ENCODE measurements around the gene GALNT11. TPM values are rescaled to one million over a fixed set of nuclear protein-coding genes. Genes with fewer than 3 reads are reported as not detected.

Gene GALNT11
- total and polyA plus RNA-seq, 2 of the 4 experiments (the other 2 are of a cell fraction): 24.4 to 29.3 TPM

Small RNA genes within 50 kb of the gene (microRNA-seq; reads per million reads assigned to microRNA genes)
- gene RF00017 (ENCODE audit: insufficient read depth, insufficient read length): not detected

Small RNA genes within 50 kb of the gene (small RNA-seq; reads per million reads assigned to genes)
- 0 reads per million in 5 experiments for gene RF00017

Other genes with a start within 250 kb of the GALNT11 start
- gene PRKAG2, start 148.6 kb upstream of the GALNT11 start, total RNA-seq (2012; rRNA removed): 15.4 and 25.6 TPM in 2 replicates
- 17.5 and 21.6 TPM in 2 replicates for gene PRKAG2, start 148.6 kb upstream of the GALNT11 start, polyA plus RNA-seq (2012; rRNA removed)
- gene GALNTL5, start 69.2 kb upstream of the GALNT11 start, total RNA-seq (2012; rRNA removed): not detected in 2 replicates
- not detected in 2 replicates for gene GALNTL5, start 69.2 kb upstream of the GALNT11 start, polyA plus RNA-seq (2012; rRNA removed)

Data from IMR-90 (cell line).